HK-2 (cell line): ENCODE results near the gene CALHM4.

Experiments used
- DNase-seq: peaks from one replicate; pipeline ENCODE4 v3.0.0-alpha.2; 2018; ENCODE audit not compliant: unreplicated experiment

The CALHM4 gene

GRCh38 chr6:116542426-116542825, 11.1 kb upstream of the CALHM4 start:
- no peak for DNase-seq

- no peak for DNase-seq
Measured at GRCh38 chr6:116543149-116543548, 10.4 kb upstream of the CALHM4 start.

- no peak for DNase-seq
Measured at GRCh38 chr6:116545651-116546050, 7.9 kb upstream of the CALHM4 start, which contains the start of gene TRAPPC3L. Gene TRAPPC3L, minus strand, starts transcription at chr6:116545684. Its CDS starts 170 bp downstream, at chr6:116545514.

GRCh38 chr6:116547358-116547757, 6.2 kb upstream of the CALHM4 start:
- no peak for DNase-seq

GRCh38 chr6:116550796-116551195, 2.8 kb upstream of the CALHM4 start:
- DNase-seq, result no peak

- DNase-seq, result no peak
Measured at GRCh38 chr6:116556065-116556464, 2.5 kb downstream of the CALHM4 start.

- DNase-seq, result no peak
Measured at GRCh38 chr6:116556814-116557415, 3.4 kb downstream of the CALHM4 start.

GRCh38 chr6:116557893-116558292, 4.3 kb downstream of the CALHM4 start:
- DNase-seq, result peak; percentile 63

- no peak for DNase-seq
Measured at GRCh38 chr6:116560130-116560529, 6.6 kb downstream of the CALHM4 start.

- DNase-seq, result peak; percentile 68
Measured at GRCh38 chr6:116561377-116562018, 7.9 kb downstream of the CALHM4 start.

- no peak for DNase-seq
Measured at GRCh38 chr6:116562019-116562403, 8.5 kb downstream of the CALHM4 start.

GRCh38 chr6:116562614-116563013, 9.1 kb downstream of the CALHM4 start:
- no peak for DNase-seq

- DNase-seq, result no peak
Measured at GRCh38 chr6:116563830-116564229, 10.3 kb downstream of the CALHM4 start.

- no peak for DNase-seq
Measured at GRCh38 chr6:116564311-116564710, 10.8 kb downstream of the CALHM4 start.

- DNase-seq, result no peak
Measured at GRCh38 chr6:116564921-116565872, 11.6 kb downstream of the CALHM4 start.

- DNase-seq, result no peak
Measured at GRCh38 chr6:116568111-116568510, 14.6 kb downstream of the CALHM4 start.

GRCh38 chr6:116568821-116569755, 15.5 kb downstream of the CALHM4 start:
- DNase-seq, result no peak

GRCh38 chr6:116570856-116571682, 17.5 kb downstream of the CALHM4 start, which contains the start of gene RWDD1:
Gene RWDD1, plus strand, starts transcription at chr6:116571504. Its CDS starts 79 bp downstream, at chr6:116571583.
- DNase-seq, result peak; percentile 99

GRCh38 chr6:116571683-116572000, 18.1 kb downstream of the CALHM4 start:
- DNase-seq, result no peak

- peak; percentile 23 for DNase-seq
Measured at GRCh38 chr6:116572162-116572561, 18.6 kb downstream of the CALHM4 start.

- no peak for DNase-seq
Measured at GRCh38 chr6:116575227-116575626, 21.7 kb downstream of the CALHM4 start.
